CD4-positive, alpha-beta T cell (primary cell): ENCODE data around the gene MICAL3. TPM values are rescaled to one million over a fixed set of nuclear protein-coding genes. Genes with fewer than 3 reads are reported as not detected.

Source experiments
- ATAC-seq: fragments of 200-7000 bp; cut with Tn5 transposase; one replicate; pipeline ENCODE4 v1.10.0; 2022; ENCODE audit warnings: mild to moderate bottlenecking; ENCODE audit not compliant: poor library complexity
- CTCF ChIA-PET: fragments of 350-600 bp; sonication (Branson Sonifier 250); formaldehyde crosslinking; loops from one replicate; lab custom pipeline; 2021; ENCODE audit warnings: antibody characterized with exemption, inconsistent platforms; lab: Charles Lee
- POLR2A ChIA-PET: fragments of 350-600 bp; sonication (Branson Sonifier 250); formaldehyde crosslinking; loops from one replicate; lab custom pipeline; 2021; ENCODE audit warnings: antibody characterized with exemption, inconsistent platforms; lab: Charles Lee
- DNase-seq, 14 experiments: peaks; one replicate each; pipeline ENCODE4 v3.0.0-alpha.2; 2013 to 2020; ENCODE audit warnings: mixed read lengths in 2 of 14
- H3K27ac ChIP-seq, 2 donors: one replicate each; pipeline versions ENCODE4 v1.5.1 to v1.7.0; 2013; ENCODE audit warnings: low read length in 2 of 2, low read depth in 1 of 2, mild to moderate bottlenecking in 1 of 2
- H3K27me3 ChIP-seq, 2 experiments: 1 replicate in 1 of 2; 2 replicates in 1 of 2; pipeline versions ENCODE4 v1.6.1 to v1.7.0; 2013; ENCODE audit warnings: low read length in 2 of 2, control low read depth in 1 of 2, mild to moderate bottlenecking in 1 of 2, moderate library complexity in 1 of 2; ENCODE audit not compliant: insufficient read depth in 2 of 2, control insufficient read depth in 1 of 2
- H3K36me3 ChIP-seq: one replicate; pipeline ENCODE4 v1.6.1; 2013; ENCODE audit warnings: low read length, control low read depth; ENCODE audit not compliant: insufficient read depth
- H3K4me1 ChIP-seq: one replicate; pipeline ENCODE4 v1.6.1; 2013; ENCODE audit warnings: low read length, control low read depth; ENCODE audit not compliant: insufficient read depth
- H3K4me3 ChIP-seq: one replicate; pipeline ENCODE4 v1.5.1; 2013; ENCODE audit warnings: mild to moderate bottlenecking, low read length, moderate library complexity
- H3K9me3 ChIP-seq, 2 experiments: 1 replicate in 1 of 2; 2 replicates in 1 of 2; pipeline versions ENCODE4 v1.6.1 to v1.7.0; 2013; ENCODE audit warnings: low read length in 2 of 2, mild to moderate bottlenecking in 2 of 2, control low read depth in 1 of 2, moderate library complexity in 1 of 2; ENCODE audit not compliant: control insufficient read depth in 1 of 2, insufficient read depth in 1 of 2
- H3K27ac Mint-ChIP-seq: one replicate; pipeline ENCODE4 v1.8.0; 2020; ENCODE audit warnings: mixed read lengths
- H3K27me3 Mint-ChIP-seq: one replicate; pipeline ENCODE4 v1.8.0; 2021; ENCODE audit warnings: mixed read lengths
- H3K36me3 Mint-ChIP-seq: one replicate; pipeline ENCODE4 v1.8.0; 2021; ENCODE audit warnings: low read depth, mixed read lengths
- H3K4me1 Mint-ChIP-seq: one replicate; pipeline ENCODE4 v1.8.0; 2021; ENCODE audit warnings: low read depth, mixed read lengths
- H3K4me3 Mint-ChIP-seq: one replicate; pipeline ENCODE4 v1.8.0; 2020; ENCODE audit warnings: mild to moderate bottlenecking, mixed read lengths
- H3K9me3 Mint-ChIP-seq: one replicate; pipeline ENCODE4 v1.8.0; 2020; ENCODE audit warnings: mixed read lengths
- intact Hi-C, 2 experiments: fragments of 100-400 bp; cut with DNase I in 1 of 2; cut with micrococcal nuclease in 1 of 2; formaldehyde crosslinking; loops; one replicate each; pipeline versions ENCODE4 v1.15.1 to v1.9.0; 2023 to 2025; cut with DNase I, micrococcal nuclease
- total RNA-seq, 174 experiments: library from RNA in 2 of 174; stranded (reverse) in 2 of 174; gene quantifications; one replicate each; pipeline ENCODE4 v1.2.3 and lab custom pipeline; 2021 to 2026
- TF ChIP-seq, protein P1 (sequence below): fragments of 200-600 bp; IDR thresholded peaks from one replicate; pipeline ENCODE4 v1.8.0; 2022; ENCODE audit warnings: antibody characterized with exemption, mild to moderate bottlenecking

MICAL3 gene
- total RNA-seq, 2 experiments from 2014 or later = 9.4 to 9.9 TPM

DNA sequence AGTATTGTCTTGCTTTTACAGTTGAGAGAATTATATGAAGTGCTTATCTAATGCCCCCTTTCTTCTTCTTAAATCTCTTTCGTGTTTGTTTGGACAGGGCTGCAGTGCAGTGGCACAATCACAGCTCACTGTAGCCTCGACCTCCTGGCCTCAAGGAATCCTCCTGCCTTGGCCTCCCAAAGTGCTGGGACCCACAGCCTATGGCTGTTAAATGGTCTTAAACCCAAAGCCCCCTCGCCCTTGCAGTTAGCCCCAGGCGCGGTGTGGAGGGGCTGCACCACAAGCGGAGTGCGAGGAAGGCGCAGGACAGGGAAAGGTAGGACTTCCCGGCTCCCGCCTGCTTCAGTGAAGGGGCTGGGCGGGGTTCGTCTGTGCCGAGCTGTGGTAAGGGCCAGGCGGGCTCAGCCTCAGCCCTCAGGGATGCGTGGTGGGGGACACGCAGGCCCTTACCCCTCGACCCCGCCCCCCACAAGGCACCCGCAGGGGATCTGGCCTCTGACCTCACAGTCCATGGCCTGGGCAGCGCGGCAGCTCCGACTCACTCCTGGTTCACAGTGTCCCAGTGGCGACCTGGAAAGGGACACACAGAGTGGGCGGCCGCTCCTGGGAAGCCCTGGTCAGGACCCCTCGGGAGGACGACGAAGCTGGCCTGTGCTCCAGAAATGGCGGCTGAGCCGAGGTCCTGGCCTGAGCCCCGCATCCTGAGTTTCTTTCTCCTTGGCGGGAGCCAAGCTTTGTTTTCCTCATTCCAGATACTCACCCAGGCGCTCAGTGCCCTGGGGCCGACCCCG is 274.6 kb downstream of the MICAL3 start:
- no peak overlapping the region for H3K27ac ChIP-seq
- intact Hi-C loops = no loop called here

DNA sequence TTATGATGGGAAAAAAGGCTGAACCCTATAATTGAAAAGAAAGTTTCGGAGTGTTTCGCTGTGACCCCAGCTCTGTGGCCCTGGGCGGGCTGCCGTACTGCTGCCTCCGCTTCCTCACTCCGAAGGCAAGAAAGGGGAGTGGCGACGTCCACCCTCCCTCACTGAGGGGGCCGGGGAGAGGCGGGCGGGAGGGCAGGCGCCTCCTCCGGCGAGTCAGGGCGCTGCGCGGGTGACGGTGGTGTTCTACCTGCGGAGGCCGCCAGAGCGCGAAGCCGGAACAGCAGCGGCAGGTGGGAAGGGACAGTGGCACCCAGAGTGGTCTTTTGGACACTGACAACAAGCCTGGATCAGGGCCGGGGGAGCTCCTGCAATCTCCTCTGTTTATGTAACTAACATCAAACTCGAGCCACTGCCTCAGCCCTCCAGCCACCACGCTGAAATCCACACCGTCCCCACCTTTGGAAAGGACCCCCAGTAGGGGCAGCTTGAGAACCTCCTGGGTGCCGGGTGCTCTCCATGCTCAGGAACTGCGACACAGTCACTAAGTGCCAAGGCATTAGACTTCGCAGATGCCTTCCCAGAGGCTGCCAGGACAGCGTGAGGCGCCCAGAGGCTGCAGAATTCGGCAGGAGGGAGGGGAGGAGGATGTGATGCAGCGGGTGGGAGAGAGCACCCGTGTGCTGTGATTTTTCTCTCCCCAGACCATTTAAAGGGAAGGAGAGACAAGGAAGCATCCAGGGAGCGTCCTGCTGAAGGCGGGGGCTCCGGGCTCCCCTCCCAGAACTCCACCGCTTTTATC is 275.6 kb downstream of the MICAL3 start:
- Histone ChIP-seq H3K9me3 (peaks cover 0 to 10% of the 10 kb centered on the region in 2 experiments), H3K4me1 (no peaks in the 10 kb centered on the region), H3K27me3 (no peaks in the 10 kb centered on the region), H3K4me3 (no peak overlapping the region), H3K27ac (no peak overlapping the region), H3K36me3 (peaks cover 23% of the 10 kb centered on the region)
- Mint-ChIP-seq H3K4me1 (peaks cover 4% of the 10 kb centered on the region), H3K27ac (no peak overlapping the region), H3K9me3 (no peaks in the 10 kb centered on the region), H3K27me3 (no peaks in the 10 kb centered on the region), H3K4me3 (no peak overlapping the region), H3K36me3 (peaks cover 14% of the 10 kb centered on the region)
- intact Hi-C loops = no loop called here
- DNase-seq (no peak), ATAC-seq (no peak)
- CTCF ChIA-PET = interaction anchor here (0.7 kb wide), 1 partner anchor 49 kb away, joined by 3 read pairs; no protein-coding TSS in a partner anchor
- TF ChIP-seq, protein P1, sequence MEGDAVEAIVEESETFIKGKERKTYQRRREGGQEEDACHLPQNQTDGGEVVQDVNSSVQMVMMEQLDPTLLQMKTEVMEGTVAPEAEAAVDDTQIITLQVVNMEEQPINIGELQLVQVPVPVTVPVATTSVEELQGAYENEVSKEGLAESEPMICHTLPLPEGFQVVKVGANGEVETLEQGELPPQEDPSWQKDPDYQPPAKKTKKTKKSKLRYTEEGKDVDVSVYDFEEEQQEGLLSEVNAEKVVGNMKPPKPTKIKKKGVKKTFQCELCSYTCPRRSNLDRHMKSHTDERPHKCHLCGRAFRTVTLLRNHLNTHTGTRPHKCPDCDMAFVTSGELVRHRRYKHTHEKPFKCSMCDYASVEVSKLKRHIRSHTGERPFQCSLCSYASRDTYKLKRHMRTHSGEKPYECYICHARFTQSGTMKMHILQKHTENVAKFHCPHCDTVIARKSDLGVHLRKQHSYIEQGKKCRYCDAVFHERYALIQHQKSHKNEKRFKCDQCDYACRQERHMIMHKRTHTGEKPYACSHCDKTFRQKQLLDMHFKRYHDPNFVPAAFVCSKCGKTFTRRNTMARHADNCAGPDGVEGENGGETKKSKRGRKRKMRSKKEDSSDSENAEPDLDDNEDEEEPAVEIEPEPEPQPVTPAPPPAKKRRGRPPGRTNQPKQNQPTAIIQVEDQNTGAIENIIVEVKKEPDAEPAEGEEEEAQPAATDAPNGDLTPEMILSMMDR = no peak
- POLR2A ChIA-PET = no interaction called here

More for the DNA sequence above, 274.6 kb downstream of the MICAL3 start:
- ChIA-PET CTCF (no interaction called here), POLR2A (no interaction called here)
- H3K36me3 Mint-ChIP-seq = peaks cover 9% of the 10 kb centered on the region
- no peak overlapping the region for H3K4me3 Mint-ChIP-seq
- peaks cover 0 to 10% of the 10 kb centered on the region in 2 experiments for H3K9me3 ChIP-seq
- DNase-seq (no peak), ATAC-seq (no peak)
- no peaks in the 10 kb centered on the region for H3K27me3 ChIP-seq
- no peaks in the 10 kb centered on the region for H3K9me3 Mint-ChIP-seq
- no peak overlapping the region for H3K4me3 ChIP-seq
- no peaks in the 10 kb centered on the region for H3K27me3 Mint-ChIP-seq
- no peaks in the 10 kb centered on the region for H3K4me1 ChIP-seq
- H3K27ac Mint-ChIP-seq = no peak overlapping the region
- peaks cover 4% of the 10 kb centered on the region for H3K4me1 Mint-ChIP-seq
- TF ChIP-seq, protein P1 = no peak
- peaks cover 23% of the 10 kb centered on the region for H3K36me3 ChIP-seq

DNA sequence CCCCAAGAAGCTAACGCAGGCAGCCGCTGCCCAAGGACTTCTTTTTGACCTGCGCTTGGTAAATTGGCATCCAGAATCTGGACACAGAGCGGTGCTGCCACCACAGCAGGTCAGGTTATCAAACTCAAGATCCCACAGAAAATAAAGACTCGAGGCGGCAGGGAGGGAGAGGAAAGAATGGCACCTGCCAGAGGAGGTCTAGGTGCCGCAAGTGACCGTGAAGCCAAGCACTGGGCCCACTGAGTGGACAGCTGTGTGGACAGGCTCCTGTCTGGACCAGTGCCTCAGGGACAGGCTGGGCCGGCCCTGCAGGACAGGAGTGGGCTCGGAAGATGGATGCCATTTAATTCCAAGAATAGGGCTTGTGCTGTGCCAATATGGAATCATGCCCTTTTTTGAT is 277.4 kb downstream of the MICAL3 start:
- CTCF ChIA-PET = interaction anchor here (1.9 kb wide), 1 partner anchor 38 kb away, joined by 6 read pairs; no protein-coding TSS in a partner anchor
- intact Hi-C loops = no loop called here
- Histone ChIP-seq H3K9me3 (peaks cover 0 to 10% of the 10 kb centered on the region in 2 experiments), H3K4me1 (peaks cover 8% of the 10 kb centered on the region), H3K27me3 (no peaks in the 10 kb centered on the region), H3K27ac (no peak overlapping the region), H3K4me3 (no peak overlapping the region), H3K36me3 (peaks cover 34% of the 10 kb centered on the region)
- DNase-seq (no peak), ATAC-seq (no peak)
- peaks cover 7% of the 10 kb centered on the region for H3K4me1 Mint-ChIP-seq
- H3K27ac Mint-ChIP-seq = no peak overlapping the region
- no peaks in the 10 kb centered on the region for H3K9me3 Mint-ChIP-seq
- TF ChIP-seq, protein P1 = no peak
- POLR2A ChIA-PET = no interaction called here
- no peak overlapping the region for H3K4me3 Mint-ChIP-seq
- H3K36me3 Mint-ChIP-seq = peaks cover 22% of the 10 kb centered on the region
- no peaks in the 10 kb centered on the region for H3K27me3 Mint-ChIP-seq
